PC-3 (cell line): Measurements from ENCODE around the gene HNMT.

Experiments used
- EZH2 ChIP-seq: fragments of 300-600 bp; sonication (generic); IDR thresholded peaks from one replicate; pipeline ENCODE4 v1.6.1; 2017; ENCODE audit warnings: antibody characterized with exemption, mild to moderate bottlenecking, low read length; ENCODE audit not compliant: unreplicated experiment
- EZH2phosphoT487 ChIP-seq: fragments of 300-600 bp; sonication (generic); IDR thresholded peaks from 2 replicates; pipeline ENCODE4 v1.6.1; 2018; ENCODE audit warnings: mild to moderate bottlenecking, antibody characterized with exemption, low read length, borderline replicate concordance
- TF ChIP-seq, protein P1 (sequence below): fragments of 300-600 bp; sonication (generic); conservative IDR thresholded peaks from 2 replicates; pipeline ENCODE4 v1.5.1; 2017; ENCODE audit warnings: antibody characterized with exemption, low read depth, mild to moderate bottlenecking, low read length

DNA sequence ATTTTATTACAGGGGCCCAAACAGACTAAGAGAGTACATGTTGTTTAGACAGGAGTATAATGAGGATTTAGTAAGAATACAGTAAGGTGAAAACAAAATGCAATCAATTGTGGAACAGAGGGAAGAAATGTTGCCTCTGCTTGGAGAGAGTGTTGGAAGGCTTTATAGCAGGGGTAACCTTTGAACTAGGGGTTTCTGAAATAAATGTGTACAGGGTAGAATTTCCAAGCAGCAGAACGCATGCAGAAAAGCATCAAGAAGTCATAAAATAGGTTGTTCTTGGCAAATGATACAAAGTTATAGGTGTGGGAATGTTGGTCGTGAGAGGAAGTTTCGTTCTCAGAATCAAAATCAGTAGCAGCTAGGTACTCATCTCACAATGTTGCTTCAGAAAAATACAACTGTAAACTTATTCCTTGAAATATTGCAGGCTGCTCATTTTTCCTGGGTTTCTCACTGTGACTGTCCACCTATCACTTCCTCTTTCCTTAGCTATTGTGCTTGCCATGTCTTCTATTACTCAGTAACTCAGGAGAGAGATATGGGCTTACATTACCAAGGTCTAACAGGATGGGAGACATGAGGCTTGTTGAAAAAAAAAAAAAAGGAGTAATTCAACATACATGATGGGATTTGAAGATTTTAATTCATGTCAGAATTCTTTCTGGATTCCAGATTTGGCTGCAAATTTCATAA is 17.1 kb upstream of the HNMT start:
- TF ChIP-seq, protein P1, sequence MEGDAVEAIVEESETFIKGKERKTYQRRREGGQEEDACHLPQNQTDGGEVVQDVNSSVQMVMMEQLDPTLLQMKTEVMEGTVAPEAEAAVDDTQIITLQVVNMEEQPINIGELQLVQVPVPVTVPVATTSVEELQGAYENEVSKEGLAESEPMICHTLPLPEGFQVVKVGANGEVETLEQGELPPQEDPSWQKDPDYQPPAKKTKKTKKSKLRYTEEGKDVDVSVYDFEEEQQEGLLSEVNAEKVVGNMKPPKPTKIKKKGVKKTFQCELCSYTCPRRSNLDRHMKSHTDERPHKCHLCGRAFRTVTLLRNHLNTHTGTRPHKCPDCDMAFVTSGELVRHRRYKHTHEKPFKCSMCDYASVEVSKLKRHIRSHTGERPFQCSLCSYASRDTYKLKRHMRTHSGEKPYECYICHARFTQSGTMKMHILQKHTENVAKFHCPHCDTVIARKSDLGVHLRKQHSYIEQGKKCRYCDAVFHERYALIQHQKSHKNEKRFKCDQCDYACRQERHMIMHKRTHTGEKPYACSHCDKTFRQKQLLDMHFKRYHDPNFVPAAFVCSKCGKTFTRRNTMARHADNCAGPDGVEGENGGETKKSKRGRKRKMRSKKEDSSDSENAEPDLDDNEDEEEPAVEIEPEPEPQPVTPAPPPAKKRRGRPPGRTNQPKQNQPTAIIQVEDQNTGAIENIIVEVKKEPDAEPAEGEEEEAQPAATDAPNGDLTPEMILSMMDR = no peak
- no peak for TF ChIP-seq EZH2
- TF ChIP-seq EZH2phosphoT487 = no peak
